ENCODE measurements around the gene FBXL16.

DNA sequence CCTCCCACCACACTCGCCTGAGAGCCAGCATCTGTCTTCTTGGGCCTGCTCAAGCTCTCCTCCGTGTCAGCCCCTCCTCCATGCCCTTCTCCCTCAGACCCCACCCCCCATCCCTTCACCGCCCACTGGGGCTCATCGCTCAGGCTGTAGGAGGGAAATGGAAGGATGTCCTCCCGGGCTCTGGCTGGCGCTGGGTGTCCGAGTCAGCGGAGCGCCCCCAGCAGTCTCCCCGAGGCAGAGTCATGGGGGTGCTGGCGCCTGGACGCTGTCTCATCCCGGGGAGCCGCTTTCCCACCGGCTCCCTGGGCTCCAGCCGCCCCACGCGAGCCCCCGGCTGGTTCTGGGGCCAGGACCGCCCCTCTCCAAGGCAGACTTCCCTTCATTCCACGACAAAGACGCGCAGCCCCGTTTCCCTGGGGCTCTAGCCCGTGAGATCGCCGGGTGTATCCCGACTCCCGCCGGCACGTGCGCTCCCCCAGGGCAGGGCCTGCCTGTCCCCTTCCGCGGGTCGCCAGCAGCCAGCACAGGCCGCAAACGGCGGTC lies 14.9 kb upstream of the FBXL16 start:
- TF ChIP-seq, protein P1, sequence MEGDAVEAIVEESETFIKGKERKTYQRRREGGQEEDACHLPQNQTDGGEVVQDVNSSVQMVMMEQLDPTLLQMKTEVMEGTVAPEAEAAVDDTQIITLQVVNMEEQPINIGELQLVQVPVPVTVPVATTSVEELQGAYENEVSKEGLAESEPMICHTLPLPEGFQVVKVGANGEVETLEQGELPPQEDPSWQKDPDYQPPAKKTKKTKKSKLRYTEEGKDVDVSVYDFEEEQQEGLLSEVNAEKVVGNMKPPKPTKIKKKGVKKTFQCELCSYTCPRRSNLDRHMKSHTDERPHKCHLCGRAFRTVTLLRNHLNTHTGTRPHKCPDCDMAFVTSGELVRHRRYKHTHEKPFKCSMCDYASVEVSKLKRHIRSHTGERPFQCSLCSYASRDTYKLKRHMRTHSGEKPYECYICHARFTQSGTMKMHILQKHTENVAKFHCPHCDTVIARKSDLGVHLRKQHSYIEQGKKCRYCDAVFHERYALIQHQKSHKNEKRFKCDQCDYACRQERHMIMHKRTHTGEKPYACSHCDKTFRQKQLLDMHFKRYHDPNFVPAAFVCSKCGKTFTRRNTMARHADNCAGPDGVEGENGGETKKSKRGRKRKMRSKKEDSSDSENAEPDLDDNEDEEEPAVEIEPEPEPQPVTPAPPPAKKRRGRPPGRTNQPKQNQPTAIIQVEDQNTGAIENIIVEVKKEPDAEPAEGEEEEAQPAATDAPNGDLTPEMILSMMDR (IDR thresholded peaks at IDR 0.05; ENCODE audit: low read depth, low read length): peak; percentile 22
- TF ChIP-seq, protein P2, sequence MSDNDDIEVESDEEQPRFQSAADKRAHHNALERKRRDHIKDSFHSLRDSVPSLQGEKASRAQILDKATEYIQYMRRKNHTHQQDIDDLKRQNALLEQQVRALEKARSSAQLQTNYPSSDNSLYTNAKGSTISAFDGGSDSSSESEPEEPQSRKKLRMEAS (IDR thresholded peaks at IDR 0.05; ENCODE audit: low read depth, low read length): 0 out of 2 replicates have a peak, but pooled peaks have one; percentile 40
- TF ChIP-seq POLR2A (IDR thresholded peaks at IDR 0.05; ENCODE audit: extremely low read depth, insufficient read length): no peak
- peak; percentile 42 for TF ChIP-seq MYC (IDR thresholded peaks at IDR 0.05; ENCODE audit: low read depth, low read length)
